ENCODE data around the gene PAGE2.
A peak's percentile ranks its signal among the peaks of the same experiment; 100 is the strongest.

GRCh38 chrX:55120761-55121358 is 32.0 kb downstream of the PAGE2 start:
- no peak for TF ChIP-seq POLR2AphosphoS2 (IDR thresholded peaks at IDR 0.05; ENCODE audit: low read length)
- TF ChIP-seq ZNF174 (CRISPR knock-in tag; IDR thresholded peaks at IDR 0.05), result no peak
- TF ChIP-seq ZC3H11A (IDR thresholded peaks at IDR 0.05; ENCODE audit: low read depth, low read length), result no peak
- TF ChIP-seq ZNF431 (CRISPR knock-in tag; IDR thresholded peaks at IDR 0.05), result no peak
- no peak for TF ChIP-seq ETV6 (IDR thresholded peaks at IDR 0.05; ENCODE audit: borderline replicate concordance in 1 of 2, low read depth in 2 of 2, low read length in 1 of 2)
- no peak for TF ChIP-seq ETV6 (CRISPR knock-in tag; IDR thresholded peaks at IDR 0.05; ENCODE audit: borderline replicate concordance)
- TF ChIP-seq YY1 (IDR thresholded peaks at IDR 0.05; ENCODE audit: borderline replicate concordance in 1 of 3, control insufficient read depth in 1 of 3, extremely low read depth in 1 of 3, insufficient read depth in 3 of 3, insufficient read length in 1 of 3, insufficient replicate concordance in 2 of 3, low read depth in 1 of 3, low read length in 2 of 3), result no peak
- peak; percentile 54; the same call in 1 of the 2 replicates for TF ChIP-seq DMBX1 (CRISPR knock-in tag; IDR thresholded peaks at IDR 0.05; ENCODE audit: borderline replicate concordance)
- no peak for TF ChIP-seq HMG20B (CRISPR knock-in tag; IDR thresholded peaks at IDR 0.05)
- TF ChIP-seq IRF2 (CRISPR knock-in tag; IDR thresholded peaks at IDR 0.05), result no peak
